HG03039 (cell line): ENCODE results near the gene KCNB1.

Experiments
- ATAC-seq: cut with Tn5 transposase; IDR thresholded peaks from one replicate; pipeline ENCODE4 v1.9.1; 2021; ENCODE audit warnings: mild to moderate bottlenecking, moderate library complexity; ENCODE audit not compliant: unreplicated experiment

KCNB1 gene

GRCh38 chr20:49501917-49502316 is 19.4 kb upstream of the KCNB1 start:
- ATAC-seq: no peak

GRCh38 chr20:49497398-49497669 is 14.9 kb upstream of the KCNB1 start:
- ATAC-seq: no peak

GRCh38 chr20:49496553-49497397 is 14.3 kb upstream of the KCNB1 start:
- ATAC-seq: no peak

GRCh38 chr20:49496043-49496442 is 13.6 kb upstream of the KCNB1 start:
- ATAC-seq: no peak

- no peak for ATAC-seq
Observed at GRCh38 chr20:49490689-49491088, 8.2 kb upstream of the KCNB1 start.

- ATAC-seq: no peak
Observed at GRCh38 chr20:49489688-49490087, 7.2 kb upstream of the KCNB1 start.

- ATAC-seq: no peak
Observed at GRCh38 chr20:49486064-49486463, 3.6 kb upstream of the KCNB1 start.

- ATAC-seq: no peak
Observed at GRCh38 chr20:49485563-49485962, 3.1 kb upstream of the KCNB1 start.

GRCh38 chr20:49484180-49485140 is 2.0 kb upstream of the KCNB1 start:
- no peak for ATAC-seq

- ATAC-seq: no peak
Observed at GRCh38 chr20:49483696-49484123, 1.2 kb upstream of the KCNB1 start.

- ATAC-seq: no peak
Observed at GRCh38 chr20:49483018-49483695, 689 bp upstream of the KCNB1 start.

GRCh38 chr20:49482173-49482572 is 295 bp downstream of the KCNB1 start:
- no peak for ATAC-seq

- no peak for ATAC-seq
Observed at GRCh38 chr20:49481116-49481515, 1.4 kb downstream of the KCNB1 start.

- no peak for ATAC-seq
Observed at GRCh38 chr20:49480236-49480635, 2.2 kb downstream of the KCNB1 start.

- ATAC-seq: no peak
Observed at GRCh38 chr20:49479785-49480184, 2.7 kb downstream of the KCNB1 start.

GRCh38 chr20:49478754-49479689 is 3.4 kb downstream of the KCNB1 start:
- no peak for ATAC-seq

- no peak for ATAC-seq
Observed at GRCh38 chr20:49478266-49478665, 4.2 kb downstream of the KCNB1 start.

GRCh38 chr20:49477200-49477599 is 5.3 kb downstream of the KCNB1 start:
- ATAC-seq: no peak

- ATAC-seq: no peak
Observed at GRCh38 chr20:49476016-49476355, 6.5 kb downstream of the KCNB1 start.

- no peak for ATAC-seq
Observed at GRCh38 chr20:49475292-49476015, 7.0 kb downstream of the KCNB1 start.
